Tibial artery (tissue), 4 donors: ENCODE measurements around the gene EXD3.

Experiments used
- DNase-seq, 2 donors: peaks; one replicate each; pipeline ENCODE4 v3.0.0-alpha.2; 2019
- H3K27ac ChIP-seq, 2 donors: fragments of 200-600 bp; sonication (generic) in 1 of 2; 1 replicate in 1 of 2; 2 replicates in 1 of 2; pipeline ENCODE4 v1.5.1; 2018 to 2019; ENCODE audit warnings: mild to moderate bottlenecking in 1 of 2
- H3K27me3 ChIP-seq, 2 donors: fragments of 200-600 bp; sonication (generic) in 1 of 2; one replicate each; pipeline versions ENCODE4 v1.5.1 to v1.6.0; 2016 to 2019
- H3K36me3 ChIP-seq, 3 donors: fragments of 200-600 bp; sonication (generic) in 2 of 3; one replicate each; pipeline ENCODE4 v1.5.1; 2016 to 2019; ENCODE audit warnings: mild to moderate bottlenecking in 2 of 3
- H3K4me1 ChIP-seq, 4 donors: fragments of 200-600 bp; sonication (generic) in 2 of 4; 1 replicate in 3 of 4; 2 replicates in 1 of 4; pipeline ENCODE4 v1.5.1; 2016 to 2019
- H3K4me3 ChIP-seq, 2 donors: fragments of 200-600 bp; sonication (generic) in 1 of 2; 1 replicate in 1 of 2; 2 replicates in 1 of 2; pipeline ENCODE4 v1.5.1; 2018 to 2019; ENCODE audit warnings: mild to moderate bottlenecking in 2 of 2
- H3K9me3 ChIP-seq, 3 donors: fragments of 200-600 bp; sonication (generic) in 1 of 3; one replicate each; pipeline ENCODE4 v1.5.1; 2016 to 2019
- CTCF ChIP-seq, 2 experiments: fragments of 200-600 bp in 1 of 2; fragments of 450-650 bp in 1 of 2; IDR thresholded peaks; one replicate each; pipeline ENCODE4 v1.5.1; 2017 to 2019; ENCODE audit warnings: antibody characterized with exemption in 2 of 2, mild to moderate bottlenecking in 1 of 2, moderate library complexity in 1 of 2
- intact Hi-C: fragments of 100-400 bp; cut with DNase I; formaldehyde crosslinking; loops from one replicate; pipeline ENCODE4 v1.15.0; 2023; ENCODE audit warnings: low total_unique reads

EXD3 gene

GRCh38 chr9:137372693-137373610 lies 50.0 kb downstream of the EXD3 start:
- TF ChIP-seq CTCF (IDR thresholded peaks at IDR 0.05): no peak
- Histone ChIP-seq H3K4me3 (no peak overlapping the region), H3K4me1 (peaks cover 0 to 12% (median 11%) of the 10 kb centered on the region in 4 donors), H3K36me3 (peaks cover 0 to 49% (median 10%) of the 10 kb centered on the region in 3 donors), H3K9me3 (no peaks in the 10 kb centered on the region), H3K27me3 (no peaks in the 10 kb centered on the region), H3K27ac (no peak overlapping the region)
- intact Hi-C loops: no loop called here
- no peak for DNase-seq

- Histone ChIP-seq H3K4me1 (peaks cover 0 to 15% (median 12%) of the 10 kb centered on the region in 4 donors), H3K36me3 (peaks cover 0 to 57% (median 15%) of the 10 kb centered on the region in 3 donors), H3K4me3 (no peak overlapping the region), H3K27ac (no peak overlapping the region), H3K27me3 (no peaks in the 10 kb centered on the region), H3K9me3 (no peaks in the 10 kb centered on the region)
- intact Hi-C loops: no loop called here
- no peak for TF ChIP-seq CTCF (IDR thresholded peaks at IDR 0.05)
- no peak for DNase-seq
Measured at GRCh38 chr9:137371946-137372651, 50.9 kb downstream of the EXD3 start.

GRCh38 chr9:137371521-137371941 lies 51.4 kb downstream of the EXD3 start:
- H3K4me3 ChIP-seq: no peak overlapping the region
- H3K9me3 ChIP-seq: no peaks in the 10 kb centered on the region

DNA sequence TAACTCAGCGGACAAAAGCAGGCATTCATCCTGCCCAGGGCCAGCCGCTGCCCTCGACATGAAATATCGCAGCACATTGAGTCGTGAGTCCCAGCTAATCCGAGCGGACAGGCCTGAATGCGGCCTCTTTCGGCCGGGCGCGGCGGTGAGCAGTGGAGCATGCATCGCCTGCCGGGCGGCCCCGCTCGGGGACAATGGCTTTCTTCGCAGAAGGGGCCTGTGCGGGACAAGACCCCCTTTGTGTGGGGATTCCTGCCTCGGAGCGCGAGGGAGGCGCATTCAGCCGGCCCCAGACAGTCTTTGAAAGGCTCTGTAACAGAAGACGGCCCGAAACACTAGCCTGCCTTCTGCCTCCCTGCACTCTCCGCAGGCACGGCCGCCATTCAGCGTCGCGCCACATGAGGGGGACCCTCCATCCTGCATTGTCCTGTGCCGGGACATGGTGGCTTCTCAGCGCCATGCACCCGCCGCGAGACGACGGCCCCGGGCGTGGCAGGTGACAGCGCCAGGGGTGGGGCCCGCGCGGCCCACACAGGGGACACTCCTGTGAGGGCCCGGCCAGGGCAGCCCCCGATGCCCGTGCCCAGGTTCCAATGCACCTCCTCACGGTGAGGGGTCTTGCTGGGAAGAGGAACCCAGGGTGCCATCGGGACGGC lies 52.0 kb downstream of the EXD3 start:
- no peak overlapping the region for H3K27ac ChIP-seq
- no peak for DNase-seq
- no peaks in the 10 kb centered on the region for H3K27me3 ChIP-seq
- peaks cover 0 to 68% (median 15%) of the 10 kb centered on the region in 3 donors for H3K36me3 ChIP-seq
- intact Hi-C loops: no loop called here
- H3K4me1 ChIP-seq: peaks cover 0 to 15% (median 12%) of the 10 kb centered on the region in 4 donors
- no peak overlapping the region for H3K4me3 ChIP-seq
- no peaks in the 10 kb centered on the region for H3K9me3 ChIP-seq
- no peak for TF ChIP-seq CTCF (IDR thresholded peaks at IDR 0.05)

More at GRCh38 chr9:137371521-137371941, 51.4 kb downstream of the EXD3 start:
- peaks cover 0 to 15% (median 12%) of the 10 kb centered on the region in 4 donors for H3K4me1 ChIP-seq
- peaks cover 0 to 63% (median 15%) of the 10 kb centered on the region in 3 donors for H3K36me3 ChIP-seq
- no peak overlapping the region for H3K27ac ChIP-seq
- intact Hi-C loops: no loop called here
- no peak for DNase-seq
- no peak for TF ChIP-seq CTCF (IDR thresholded peaks at IDR 0.05)
- no peaks in the 10 kb centered on the region for H3K27me3 ChIP-seq

DNA sequence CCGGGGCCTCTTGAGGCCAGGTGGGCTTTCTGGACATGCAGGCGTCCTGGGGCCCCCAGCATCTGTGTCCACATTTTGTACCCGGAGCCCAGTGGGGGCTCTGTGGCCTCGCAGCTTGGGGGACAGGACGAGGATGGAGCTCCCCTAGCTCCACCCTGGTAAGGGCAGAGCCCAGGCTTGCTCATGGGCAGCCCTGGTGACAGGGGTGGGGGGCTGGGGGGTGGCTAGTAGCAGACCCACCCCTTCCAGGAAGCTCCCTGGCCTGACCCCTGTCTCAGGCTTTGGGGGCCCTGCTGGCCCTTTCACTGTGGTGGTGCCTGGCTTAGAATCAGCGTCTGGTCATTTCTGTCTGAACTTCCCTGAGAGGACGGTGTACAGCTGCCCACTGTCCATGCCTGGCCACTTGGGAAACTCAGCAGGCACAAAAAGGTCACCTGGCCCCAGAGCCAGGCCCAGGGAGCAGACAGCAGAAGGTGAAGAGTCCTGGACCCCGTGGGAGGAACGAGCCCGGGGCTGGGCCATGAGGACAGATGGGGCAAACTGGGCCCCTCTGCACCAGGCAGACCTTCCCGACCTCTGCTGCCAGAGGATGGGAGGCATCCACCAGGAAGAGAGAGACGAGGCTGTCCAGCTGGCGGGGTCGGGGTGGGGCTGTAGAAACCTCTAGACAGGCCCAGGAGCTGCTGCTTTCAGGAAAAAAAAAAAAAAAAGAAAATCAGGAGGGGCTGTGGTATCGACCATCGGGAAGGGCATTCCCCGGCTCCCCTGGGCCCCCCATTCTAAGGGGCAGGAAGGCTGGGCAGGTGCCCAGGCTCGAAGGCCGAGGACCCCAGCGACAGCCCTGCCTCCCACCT lies 52.8 kb downstream of the EXD3 start:
- H3K4me1 ChIP-seq: peaks cover 0 to 15% (median 12%) of the 10 kb centered on the region in 4 donors
- peaks cover 0 to 73% (median 21%) of the 10 kb centered on the region in 3 donors for H3K36me3 ChIP-seq
- no peaks in the 10 kb centered on the region for H3K27me3 ChIP-seq
- H3K27ac ChIP-seq: no peak overlapping the region
- no peak overlapping the region for H3K4me3 ChIP-seq
- H3K9me3 ChIP-seq: no peaks in the 10 kb centered on the region
- intact Hi-C loops: no loop called here
- no peak for DNase-seq
- TF ChIP-seq CTCF (IDR thresholded peaks at IDR 0.05): no peak
